Fibroblast of lung (primary cell): ENCODE measurements around the gene OR13C9.

Experiments
- EZH2 ChIP-seq: IDR thresholded peaks from 2 replicates; pipeline ENCODE4 v1.5.1; 2012; ENCODE audit warnings: low read length, control low read depth, mild to moderate bottlenecking; ENCODE audit errors: missing control alignments
- TF ChIP-seq, protein P1 (sequence below), 2 donors: IDR thresholded peaks in 1 of 2; conservative IDR thresholded peaks in 1 of 2; 1 replicate in 1 of 2; 2 replicates in 1 of 2; pipeline ENCODE4 v1.5.1; 2011 to 2012; ENCODE audit warnings: low read length in 2 of 2, control low read depth in 1 of 2, inconsistent platforms in 1 of 2, low read depth in 1 of 2, mild to moderate bottlenecking in 1 of 2

DNA sequence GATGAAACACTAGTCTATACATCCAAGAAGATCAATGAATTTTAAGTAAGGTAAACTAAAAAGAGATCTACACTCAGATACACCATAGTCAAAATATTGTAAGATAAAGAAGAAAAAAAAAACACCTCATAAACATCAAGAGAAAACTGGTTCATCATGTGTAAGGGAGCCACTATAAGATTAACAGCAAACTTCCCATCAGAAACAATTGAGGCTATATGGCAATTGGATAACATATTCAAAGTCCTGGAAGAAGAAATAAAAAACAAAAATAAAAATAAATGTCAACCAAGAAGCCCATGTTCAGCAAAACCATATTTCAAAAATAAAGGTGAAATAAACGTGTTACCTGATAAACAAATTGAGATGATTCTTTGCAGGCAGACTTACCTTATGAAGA, 45.4 kb downstream of the OR13C9 start:
- TF ChIP-seq, protein P1, sequence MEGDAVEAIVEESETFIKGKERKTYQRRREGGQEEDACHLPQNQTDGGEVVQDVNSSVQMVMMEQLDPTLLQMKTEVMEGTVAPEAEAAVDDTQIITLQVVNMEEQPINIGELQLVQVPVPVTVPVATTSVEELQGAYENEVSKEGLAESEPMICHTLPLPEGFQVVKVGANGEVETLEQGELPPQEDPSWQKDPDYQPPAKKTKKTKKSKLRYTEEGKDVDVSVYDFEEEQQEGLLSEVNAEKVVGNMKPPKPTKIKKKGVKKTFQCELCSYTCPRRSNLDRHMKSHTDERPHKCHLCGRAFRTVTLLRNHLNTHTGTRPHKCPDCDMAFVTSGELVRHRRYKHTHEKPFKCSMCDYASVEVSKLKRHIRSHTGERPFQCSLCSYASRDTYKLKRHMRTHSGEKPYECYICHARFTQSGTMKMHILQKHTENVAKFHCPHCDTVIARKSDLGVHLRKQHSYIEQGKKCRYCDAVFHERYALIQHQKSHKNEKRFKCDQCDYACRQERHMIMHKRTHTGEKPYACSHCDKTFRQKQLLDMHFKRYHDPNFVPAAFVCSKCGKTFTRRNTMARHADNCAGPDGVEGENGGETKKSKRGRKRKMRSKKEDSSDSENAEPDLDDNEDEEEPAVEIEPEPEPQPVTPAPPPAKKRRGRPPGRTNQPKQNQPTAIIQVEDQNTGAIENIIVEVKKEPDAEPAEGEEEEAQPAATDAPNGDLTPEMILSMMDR (conservative IDR thresholded peaks at IDR 0.05 in 1 of 2, IDR thresholded peaks at IDR 0.05 in 1 of 2; ENCODE audit: low read depth in 1 of 2, low read length in 2 of 2), result no peak
- TF ChIP-seq EZH2, result no peak
